GM12891 (cell line): ENCODE data around the gene IL15RA.

Source experiments
- POLR2A ChIP-seq: IDR thresholded peaks from 2 replicates; pipeline ENCODE4 v1.6.1; 2011; ENCODE audit warnings: low read depth, low read length, control low read depth
- POU2F2 ChIP-seq: IDR thresholded peaks from 2 replicates; pipeline ENCODE4 v1.6.1; 2011; ENCODE audit warnings: low read depth, mild to moderate bottlenecking, control low read depth, low read length, moderate library complexity

DNA sequence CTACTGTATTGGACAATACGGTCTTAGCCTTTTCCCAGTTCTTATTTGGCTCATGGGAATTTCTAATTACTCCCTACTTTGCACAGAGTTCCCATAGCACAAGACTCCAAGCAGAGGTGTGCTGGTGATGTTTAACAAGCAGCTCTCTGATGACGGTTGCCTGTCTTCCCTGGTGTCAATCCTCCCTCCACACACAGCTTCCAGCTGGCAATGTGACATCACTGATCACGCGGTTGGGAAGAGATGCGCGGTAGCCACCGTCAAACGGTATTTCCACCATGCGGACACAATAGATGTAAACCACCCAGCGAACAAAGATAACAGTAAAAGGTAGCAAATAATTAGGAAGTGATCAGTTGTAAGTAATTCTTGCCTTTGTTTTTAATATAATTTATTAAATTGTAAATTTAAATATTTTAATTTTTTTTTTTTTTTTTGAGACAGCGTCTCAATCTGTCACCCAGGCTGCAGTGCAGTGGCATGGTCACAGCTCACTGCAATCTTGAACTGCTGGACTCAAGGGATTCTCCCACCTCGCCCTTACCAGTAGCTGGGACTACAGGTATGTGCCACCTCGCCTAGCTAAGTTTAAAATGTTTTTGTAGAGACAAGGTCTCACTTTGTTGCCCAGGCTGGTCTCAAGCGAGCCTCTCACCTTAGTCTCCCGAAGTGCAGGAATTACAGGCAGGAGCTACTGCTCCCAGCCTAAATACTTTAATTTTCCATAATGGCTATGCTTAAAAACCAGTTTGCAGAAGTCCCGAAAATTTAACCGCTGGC lies 36.3 kb upstream of the IL15RA start:
- TF ChIP-seq POLR2A (no peak), POU2F2 (no peak)
